ENCODE measurements around the gene EXOC4.

EXOC4 gene

DNA sequence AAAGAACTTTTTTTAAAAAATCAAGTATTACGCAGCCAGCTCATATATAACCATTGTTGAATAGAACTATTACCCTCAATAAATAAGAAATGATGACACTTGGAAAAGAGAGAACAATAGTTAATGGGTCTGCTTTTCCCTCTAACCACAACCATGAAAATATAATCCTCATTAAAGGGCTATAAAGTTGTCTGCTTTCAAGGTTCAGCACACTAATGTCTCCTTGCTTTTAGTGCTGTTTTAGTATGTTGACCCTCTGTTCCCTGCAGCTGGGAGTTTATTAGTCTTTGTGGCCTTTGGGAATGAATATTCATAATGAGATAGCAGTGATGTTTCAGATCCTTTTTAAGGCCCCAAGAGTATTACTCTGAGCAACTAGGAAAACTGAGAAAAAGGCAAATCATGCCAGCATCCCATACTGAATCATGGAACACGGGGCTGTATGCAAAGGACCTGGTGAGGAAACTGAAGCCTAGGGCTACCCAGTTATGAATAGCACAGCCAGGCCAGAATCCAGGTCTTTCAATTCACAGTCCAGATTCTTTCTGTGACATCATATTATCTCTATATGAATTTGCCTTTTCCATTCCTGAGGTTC lies 542.3 kb downstream of the EXOC4 start:
- no peak for DNase-seq (ENCODE audit: low spot score)

- DNase-seq (ENCODE audit: low spot score): no peak
Measured at GRCh38 chr7:133796782-133797745, 544.2 kb downstream of the EXOC4 start.

DNA sequence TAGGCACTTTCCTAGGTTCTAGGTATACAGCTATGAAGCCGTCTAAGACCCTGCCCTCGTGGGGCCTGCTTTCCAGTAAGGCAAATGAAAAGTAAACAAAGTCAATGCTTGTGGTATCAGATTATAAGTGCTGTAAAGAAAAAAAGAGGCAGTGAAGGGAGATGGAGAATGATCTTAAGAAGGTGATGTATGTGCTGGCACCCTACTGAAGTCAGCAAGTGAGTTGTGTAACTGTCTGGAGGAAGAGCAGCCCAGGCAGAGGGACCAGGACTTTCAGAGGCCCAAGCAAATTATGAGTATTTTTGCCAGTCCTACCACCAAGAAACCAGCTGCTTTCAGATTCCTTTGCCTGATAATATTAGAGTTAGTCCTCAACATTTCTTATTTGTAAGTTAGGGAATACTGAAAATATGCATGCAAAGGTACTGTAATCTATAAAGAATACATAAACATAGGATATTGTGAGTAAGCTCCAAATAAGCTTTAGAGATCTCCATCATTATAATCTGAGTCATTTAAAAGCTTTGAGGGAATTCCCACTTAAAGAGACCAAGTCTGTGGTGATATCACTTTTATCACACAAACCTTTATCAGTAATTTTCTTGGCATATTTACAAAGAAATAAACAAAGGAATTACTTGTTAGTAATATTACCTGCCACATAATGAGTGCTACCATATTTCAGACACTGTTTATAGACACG lies 545.1 kb downstream of the EXOC4 start:
- DNase-seq (ENCODE audit: low spot score): no peak

- DNase-seq (ENCODE audit: low spot score): no peak
Measured at GRCh38 chr7:133801341-133801740, 548.5 kb downstream of the EXOC4 start.

GRCh38 chr7:133804127-133804526 lies 551.2 kb downstream of the EXOC4 start:
- no peak for DNase-seq (ENCODE audit: low spot score)

GRCh38 chr7:133805426-133805825 lies 552.5 kb downstream of the EXOC4 start:
- DNase-seq (ENCODE audit: low spot score): no peak

- DNase-seq (ENCODE audit: low spot score): no peak
Measured at GRCh38 chr7:133807624-133808492, 555.0 kb downstream of the EXOC4 start.

GRCh38 chr7:133808493-133808866 lies 555.6 kb downstream of the EXOC4 start:
- no peak for DNase-seq (ENCODE audit: low spot score)

- no peak for DNase-seq (ENCODE audit: low spot score)
Measured at GRCh38 chr7:133812877-133813276, 560.0 kb downstream of the EXOC4 start.

DNA sequence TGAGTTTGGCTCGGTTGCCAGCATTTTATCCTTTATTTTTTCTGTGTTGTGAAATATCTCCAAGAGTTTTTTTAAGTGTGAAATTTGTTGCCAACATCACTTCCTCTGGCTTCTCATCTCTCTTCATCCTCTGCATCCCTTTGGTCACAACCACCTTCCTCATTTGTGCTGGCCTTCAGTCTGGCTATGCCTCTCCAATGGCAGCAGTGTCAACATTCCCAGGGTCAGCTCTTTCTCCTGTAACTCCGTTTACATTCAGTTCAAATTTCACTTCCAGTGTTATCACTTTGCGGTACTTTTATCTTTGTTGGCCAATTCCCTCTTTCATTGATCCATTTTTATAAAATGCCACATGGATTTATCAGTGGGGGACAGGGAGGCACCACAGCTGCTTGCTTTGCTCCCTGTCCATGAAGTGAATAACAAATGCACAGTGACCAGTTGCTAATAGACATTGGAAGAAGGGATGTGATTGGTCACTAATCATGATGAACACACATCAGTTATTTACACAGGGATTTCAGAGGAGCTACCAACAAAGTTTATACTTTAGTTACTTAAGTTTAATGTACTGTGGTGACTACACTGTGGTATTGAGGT lies 562.8 kb downstream of the EXOC4 start:
- no peak for DNase-seq (ENCODE audit: low spot score)

DNA sequence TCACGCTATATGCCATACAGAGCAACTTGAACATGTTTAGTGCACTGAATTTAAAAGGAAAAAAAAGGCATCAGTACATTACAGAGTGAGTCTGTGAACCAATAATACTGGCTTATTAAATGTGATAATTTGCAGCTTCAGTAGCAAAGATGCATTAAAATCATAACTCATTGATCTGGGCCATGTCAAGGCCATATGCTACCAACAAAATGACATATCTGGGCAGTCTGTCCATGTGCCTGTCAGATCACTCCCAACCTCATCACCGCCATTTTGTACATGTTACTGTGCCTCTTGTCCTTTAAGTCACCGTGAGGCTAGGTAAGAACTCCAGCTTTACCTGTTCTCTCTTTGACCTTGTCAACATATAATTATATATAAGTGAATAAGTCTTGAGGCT lies 566.8 kb downstream of the EXOC4 start:
- no peak for DNase-seq (ENCODE audit: low spot score)

DNA sequence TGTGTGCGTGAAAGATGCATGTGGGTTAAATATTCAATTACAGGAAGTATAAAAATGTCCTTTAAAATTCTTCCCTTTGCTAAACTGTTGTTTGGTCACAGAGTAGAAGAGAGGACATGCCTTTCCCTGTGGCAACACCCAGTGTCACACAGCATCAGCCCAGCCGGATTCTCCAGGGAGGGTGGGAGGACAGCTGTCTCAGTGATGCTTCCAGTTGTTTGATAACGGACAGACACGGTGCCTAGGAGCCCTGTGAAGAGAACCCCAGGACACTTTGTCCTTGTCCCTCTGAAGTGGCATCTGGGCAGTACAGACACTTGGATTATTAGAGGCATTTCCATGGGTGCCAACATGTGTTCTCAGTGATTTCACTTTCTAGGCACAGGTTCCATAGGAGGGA lies 567.7 kb downstream of the EXOC4 start:
- DNase-seq (ENCODE audit: low spot score): no peak

- DNase-seq (ENCODE audit: low spot score): no peak
Measured at GRCh38 chr7:133821171-133821570, 568.3 kb downstream of the EXOC4 start.

- no peak for DNase-seq (ENCODE audit: low spot score)
Measured at GRCh38 chr7:133822001-133822641, 569.2 kb downstream of the EXOC4 start.

DNA sequence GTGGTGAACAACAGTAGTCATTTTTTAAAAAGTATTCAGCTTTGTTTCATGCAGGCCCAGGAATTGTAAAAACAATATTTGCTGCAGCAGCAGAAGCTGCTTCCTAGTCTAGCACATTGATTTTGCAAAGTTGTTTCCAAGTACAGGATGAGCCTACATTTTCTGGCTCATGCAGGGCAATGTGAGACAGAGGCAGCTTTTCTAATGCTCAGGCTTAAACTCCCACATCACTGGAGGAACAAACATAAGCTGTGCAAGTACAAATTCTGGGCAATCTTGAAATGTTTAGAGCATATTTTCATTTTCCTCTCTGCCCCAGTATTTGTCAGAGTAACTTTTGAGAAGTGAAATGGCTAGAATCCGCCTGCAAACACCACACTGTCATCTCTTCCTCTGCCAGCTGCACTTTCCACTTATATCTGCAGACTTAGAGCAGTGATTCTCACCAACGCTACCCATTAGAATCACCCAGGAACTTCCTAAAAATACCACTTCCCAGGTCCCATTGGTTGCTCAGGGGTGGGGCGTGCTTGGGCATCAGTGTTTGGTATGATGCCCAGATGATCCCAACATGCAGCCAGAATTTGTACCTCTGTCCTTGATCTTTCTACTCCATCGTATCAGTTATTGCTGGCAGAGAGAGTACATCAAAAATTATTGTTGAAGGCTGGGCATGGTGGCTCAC lies 570.1 kb downstream of the EXOC4 start:
- no peak for DNase-seq (ENCODE audit: low spot score)

DNA sequence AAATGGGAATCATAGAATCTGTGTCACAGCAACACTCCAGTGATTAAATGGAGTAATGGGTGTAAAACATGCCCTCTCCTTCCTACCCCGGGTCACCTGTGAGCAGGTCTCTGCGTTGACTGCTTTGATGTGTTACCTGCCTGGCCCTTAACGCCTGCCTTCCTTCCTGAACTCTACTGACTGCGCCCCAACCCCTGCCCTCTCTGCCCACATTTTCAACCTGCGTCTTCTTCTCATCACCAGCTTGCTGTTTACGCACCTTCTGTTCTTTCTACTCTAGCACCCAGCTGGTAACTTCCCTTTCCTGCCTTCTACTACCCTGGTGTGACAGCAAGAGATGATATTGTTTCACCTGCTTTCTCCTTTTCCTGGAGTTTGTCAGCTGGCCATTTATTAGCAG lies 571.3 kb downstream of the EXOC4 start:
- no peak for DNase-seq (ENCODE audit: low spot score)

GRCh38 chr7:133827707-133828623 lies 575.1 kb downstream of the EXOC4 start:
- DNase-seq (ENCODE audit: low spot score): no peak

GRCh38 chr7:133828906-133829305 lies 576.0 kb downstream of the EXOC4 start:
- DNase-seq (ENCODE audit: low spot score): no peak

DNA sequence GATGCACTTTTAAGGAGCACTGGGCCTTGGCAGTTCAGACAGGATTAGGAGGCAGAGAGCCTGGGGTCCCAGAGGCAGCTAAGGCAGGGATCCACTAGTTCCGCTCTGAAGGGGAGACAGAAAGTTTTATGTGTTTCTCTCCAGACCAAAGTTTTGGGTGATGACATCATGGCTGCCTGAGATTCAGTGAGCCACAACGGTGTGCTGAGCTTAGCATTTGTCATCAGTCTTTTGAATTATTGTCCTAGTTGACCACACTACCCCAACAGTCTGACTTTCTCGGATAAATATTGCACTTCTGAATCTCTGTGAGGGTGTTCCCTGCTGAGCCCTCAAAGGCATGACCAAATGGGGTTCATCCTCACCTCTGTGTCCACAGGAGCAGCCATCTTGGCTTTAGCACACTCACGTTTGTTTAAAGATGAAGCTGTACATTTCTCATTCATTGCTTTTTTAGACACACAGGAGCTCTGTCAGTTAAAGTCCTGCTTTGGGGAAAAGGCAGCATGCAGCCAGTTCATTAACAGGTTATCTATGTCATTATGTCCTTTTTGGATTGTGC lies 576.5 kb downstream of the EXOC4 start:
- no peak for DNase-seq (ENCODE audit: low spot score)
